H7 (cell line): ENCODE data around the gene CDH23. TPM values are rescaled to one million over a fixed set of nuclear protein-coding genes. Genes with fewer than 3 reads are reported as not detected.

Experiments
- DNase-seq: peaks from one replicate; pipeline ENCODE4 v3.0.0; 2012
- H3K27me3 ChIP-seq: 2 replicates; pipeline ENCODE4 v1.6.0; 2011; ENCODE audit warnings: mild to moderate bottlenecking, low read length; ENCODE audit not compliant: control insufficient read depth, insufficient read depth
- H3K36me3 ChIP-seq: replicated peaks from 2 replicates; pipeline ENCODE4 v1.5.1; 2011; ENCODE audit warnings: low read length; ENCODE audit not compliant: control insufficient read depth, insufficient read depth
- H3K4me3 ChIP-seq: 2 replicates; pipeline ENCODE4 v1.5.1; 2011; ENCODE audit warnings: low read depth, mild to moderate bottlenecking, control low read depth, low read length, moderate library complexity; ENCODE audit not compliant: insufficient read depth
- total RNA-seq: library from RNA; depleted of rRNA; stranded (reverse); fragments of >200 nt; shearing (Covaris generic); gene quantifications from 2 replicates; pipeline ENCODE4 v1.2.3, GENCODE V29; 2014

Gene CDH23
- total RNA-seq, 1 experiment from 2014 or later: 4.5 TPM

DNA sequence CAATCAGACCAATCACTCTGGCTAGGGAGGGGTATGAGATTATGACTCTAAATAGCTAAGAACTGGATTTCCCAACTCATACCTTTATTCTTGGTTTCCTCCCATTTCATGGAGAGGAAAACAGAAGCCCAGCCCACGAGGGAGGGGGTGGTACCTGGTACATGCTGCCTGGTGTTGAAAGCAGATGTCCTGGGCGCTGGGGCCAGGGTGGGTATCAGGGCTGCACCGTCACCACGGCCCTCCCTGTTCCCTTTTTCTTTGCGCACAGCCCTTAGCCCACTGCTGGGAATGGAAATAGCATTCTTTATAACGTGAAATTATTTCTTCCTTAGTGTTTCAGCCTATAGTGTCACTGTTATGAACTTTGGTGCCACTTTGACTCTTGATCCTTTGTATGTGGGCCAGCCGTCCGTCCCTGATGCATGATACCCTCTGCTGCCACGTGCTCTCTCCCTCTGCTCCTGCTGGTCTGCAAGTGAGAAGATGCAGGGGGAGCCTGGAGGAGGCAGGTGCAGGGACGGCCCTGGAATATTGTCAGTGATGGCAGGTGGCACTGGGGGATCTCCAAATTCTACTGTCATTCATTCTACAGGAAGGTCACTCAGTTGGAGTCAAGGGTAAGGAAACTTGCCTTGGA, 158.5 kb downstream of the CDH23 start:
- Histone ChIP-seq H3K27me3 (no peaks in the 10 kb centered on the region; the same call in 1 of the 2 replicates), H3K36me3 (no peaks in the 10 kb centered on the region), H3K4me3 (no peak overlapping the region)
- no peak for DNase-seq

GRCh38 chr10:71555724-71556119, 159.0 kb downstream of the CDH23 start:
- Histone ChIP-seq H3K36me3 (no peaks in the 10 kb centered on the region), H3K27me3 (no peaks in the 10 kb centered on the region; the same call in 1 of the 2 replicates), H3K4me3 (no peak overlapping the region)
- DNase-seq: no peak

DNA sequence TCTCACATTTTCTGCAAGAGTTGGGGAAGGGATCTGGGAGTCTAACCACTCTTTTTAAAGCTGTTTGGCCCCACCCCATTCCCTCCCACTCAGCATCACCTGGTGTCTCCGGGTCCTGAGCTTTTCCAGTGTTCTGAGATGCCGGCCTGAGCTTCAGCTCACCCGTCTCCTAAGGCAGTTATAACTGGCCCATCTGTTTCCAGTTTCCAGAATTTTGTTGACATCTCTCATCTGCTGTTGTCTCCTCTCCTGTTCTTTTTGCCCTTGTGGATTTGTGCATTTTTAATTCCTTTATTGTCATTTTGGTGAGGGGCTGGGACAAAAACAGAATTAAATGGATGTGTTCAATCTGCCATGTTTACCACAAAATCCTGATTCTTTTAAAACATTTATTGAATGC, 162.3 kb downstream of the CDH23 start:
- Histone ChIP-seq H3K36me3 (no peaks in the 10 kb centered on the region), H3K4me3 (no peak overlapping the region), H3K27me3 (peaks cover 1% of the 10 kb centered on the region; the same call in 1 of the 2 replicates)
- no peak for DNase-seq

GRCh38 chr10:71561003-71561574, 164.4 kb downstream of the CDH23 start:
- H3K27me3 ChIP-seq: peaks cover 1% of the 10 kb centered on the region; the same call in 1 of the 2 replicates
- no peaks in the 10 kb centered on the region for H3K36me3 ChIP-seq
- H3K4me3 ChIP-seq: no peak overlapping the region
- no peak for DNase-seq

- peaks cover 1% of the 10 kb centered on the region; the same call in 1 of the 2 replicates for H3K27me3 ChIP-seq
- DNase-seq: no peak
- no peak overlapping the region for H3K4me3 ChIP-seq
- H3K36me3 ChIP-seq: no peaks in the 10 kb centered on the region
Observed at GRCh38 chr10:71562181-71562580, 165.5 kb downstream of the CDH23 start.

GRCh38 chr10:71562904-71563303, 166.2 kb downstream of the CDH23 start:
- Histone ChIP-seq H3K27me3 (peaks cover 1% of the 10 kb centered on the region; the same call in 1 of the 2 replicates), H3K4me3 (no peak overlapping the region), H3K36me3 (no peaks in the 10 kb centered on the region)
- DNase-seq: no peak

DNA sequence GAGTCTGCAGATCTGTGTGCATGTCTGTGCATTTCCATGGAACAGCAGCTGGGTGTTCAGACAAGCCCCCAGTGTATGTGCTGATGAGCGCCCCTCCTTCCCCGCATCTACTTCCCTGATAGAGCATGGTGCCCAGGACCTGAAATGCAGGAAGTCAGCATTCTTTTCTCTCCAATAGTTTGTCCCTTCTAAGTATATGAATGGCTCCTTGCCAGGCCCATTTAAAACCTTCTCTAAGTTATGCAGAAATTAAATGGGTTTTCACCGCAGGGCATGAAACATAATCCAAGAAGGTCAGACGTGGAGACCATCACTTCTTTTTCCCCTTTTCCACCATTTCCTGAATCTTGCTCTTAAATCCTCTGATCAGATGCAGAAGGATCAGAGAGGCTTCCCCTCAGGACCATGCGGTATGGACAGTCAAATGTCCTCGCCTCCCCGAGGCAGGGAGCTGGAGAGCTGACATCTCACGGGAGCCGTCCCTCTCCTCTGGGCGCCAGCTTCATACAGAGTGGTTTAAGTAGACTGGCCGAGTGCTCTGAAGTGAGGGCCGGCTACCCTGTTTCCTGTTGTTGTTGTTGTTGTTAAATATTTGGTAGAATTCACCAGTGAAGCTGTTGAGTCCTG, 167.6 kb downstream of the CDH23 start:
- no peak overlapping the region for H3K4me3 ChIP-seq

GRCh38 chr10:71565284-71566000, 168.7 kb downstream of the CDH23 start:
- 0 out of 2 replicates have a peak, but pooled peaks cover 1% of the 10 kb centered on the region for H3K27me3 ChIP-seq
- no peak overlapping the region for H3K4me3 ChIP-seq
- no peak for DNase-seq

More for the DNA sequence above, 167.6 kb downstream of the CDH23 start:
- no peaks in the 10 kb centered on the region for H3K36me3 ChIP-seq
- DNase-seq: no peak
- H3K27me3 ChIP-seq: peaks cover 1% of the 10 kb centered on the region; the same call in 1 of the 2 replicates

GRCh38 chr10:71567006-71567405, 170.3 kb downstream of the CDH23 start:
- no peaks in the 10 kb centered on the region for H3K36me3 ChIP-seq
- DNase-seq: no peak
- H3K4me3 ChIP-seq: no peak overlapping the region
- 0 out of 2 replicates have a peak, but pooled peaks cover 1% of the 10 kb centered on the region for H3K27me3 ChIP-seq

More at GRCh38 chr10:71565284-71566000, 168.7 kb downstream of the CDH23 start:
- H3K36me3 ChIP-seq: no peaks in the 10 kb centered on the region

DNA sequence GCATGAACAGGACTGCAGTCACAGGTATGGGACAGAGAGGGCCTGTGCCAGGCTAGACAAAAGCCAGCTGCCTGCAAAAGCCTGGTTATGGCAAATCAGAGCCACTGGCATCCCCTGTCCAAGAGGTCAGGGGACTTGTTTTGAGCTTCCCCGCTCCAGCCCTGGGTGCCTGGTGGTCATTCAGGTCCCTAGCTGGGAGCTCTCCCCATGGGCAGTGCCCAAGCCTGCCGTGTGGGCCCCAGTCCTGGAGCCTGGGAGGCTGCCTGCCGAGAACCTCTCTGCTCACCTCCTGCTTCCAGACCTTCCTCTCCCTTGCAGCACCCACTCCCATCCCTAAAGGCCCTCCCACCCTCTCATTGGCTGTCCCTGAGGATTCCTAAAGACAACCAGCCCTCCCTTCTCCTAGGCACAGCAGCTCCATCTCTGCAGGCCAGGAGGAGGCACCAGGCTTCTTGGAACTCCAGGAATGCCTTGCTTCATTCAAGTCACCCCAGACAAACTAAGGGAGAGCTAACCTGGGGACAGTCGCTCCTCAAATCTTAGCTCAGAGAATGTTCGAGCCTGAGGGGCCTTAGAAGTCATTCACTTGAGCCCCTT, 172.3 kb downstream of the CDH23 start:
- DNase-seq: peak; percentile 59
- Histone ChIP-seq H3K4me3 (no peak overlapping the region), H3K36me3 (no peaks in the 10 kb centered on the region), H3K27me3 (no peaks in the 10 kb centered on the region)

DNA sequence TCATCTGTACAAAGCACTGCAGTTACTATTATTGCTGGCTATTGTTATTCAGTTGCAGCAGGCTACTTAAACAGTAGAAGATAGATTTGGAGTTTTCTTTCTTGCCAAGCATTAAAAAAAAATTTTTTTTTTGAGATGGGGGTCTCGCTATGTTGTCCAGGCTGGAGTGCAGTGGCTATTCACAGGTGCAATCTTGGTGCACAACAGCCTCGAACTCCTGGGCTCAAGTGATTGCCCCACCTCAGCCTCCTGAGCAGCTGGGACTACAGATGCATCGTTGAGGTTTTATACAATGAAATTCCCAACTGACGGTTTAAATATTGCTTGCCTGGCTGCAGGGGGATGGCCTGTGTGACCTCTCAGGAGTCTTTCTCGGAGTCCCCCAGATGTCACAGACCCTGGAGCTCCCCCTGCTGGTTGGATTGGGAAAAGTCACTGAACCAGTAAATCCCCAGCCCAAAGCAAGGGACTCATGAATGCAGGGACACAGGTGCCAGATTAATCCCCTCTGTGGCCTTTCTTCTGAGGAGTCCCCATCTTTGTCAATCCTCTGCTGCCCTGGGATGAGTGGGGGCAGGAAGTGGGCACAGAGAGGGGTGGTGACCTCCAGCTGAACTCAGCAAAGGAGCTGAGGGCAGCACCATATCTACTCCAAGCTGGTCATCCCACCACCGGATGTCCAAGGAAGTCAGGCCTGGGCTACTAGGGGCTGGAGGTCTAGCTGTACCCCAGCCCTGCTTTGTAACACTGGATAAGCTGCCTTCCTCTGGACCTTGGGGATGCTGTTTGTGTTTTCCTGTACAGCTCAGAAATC, 173.3 kb downstream of the CDH23 start:
- Histone ChIP-seq H3K27me3 (no peaks in the 10 kb centered on the region), H3K4me3 (no peak overlapping the region), H3K36me3 (no peaks in the 10 kb centered on the region)
- DNase-seq: peak; percentile 93

DNA sequence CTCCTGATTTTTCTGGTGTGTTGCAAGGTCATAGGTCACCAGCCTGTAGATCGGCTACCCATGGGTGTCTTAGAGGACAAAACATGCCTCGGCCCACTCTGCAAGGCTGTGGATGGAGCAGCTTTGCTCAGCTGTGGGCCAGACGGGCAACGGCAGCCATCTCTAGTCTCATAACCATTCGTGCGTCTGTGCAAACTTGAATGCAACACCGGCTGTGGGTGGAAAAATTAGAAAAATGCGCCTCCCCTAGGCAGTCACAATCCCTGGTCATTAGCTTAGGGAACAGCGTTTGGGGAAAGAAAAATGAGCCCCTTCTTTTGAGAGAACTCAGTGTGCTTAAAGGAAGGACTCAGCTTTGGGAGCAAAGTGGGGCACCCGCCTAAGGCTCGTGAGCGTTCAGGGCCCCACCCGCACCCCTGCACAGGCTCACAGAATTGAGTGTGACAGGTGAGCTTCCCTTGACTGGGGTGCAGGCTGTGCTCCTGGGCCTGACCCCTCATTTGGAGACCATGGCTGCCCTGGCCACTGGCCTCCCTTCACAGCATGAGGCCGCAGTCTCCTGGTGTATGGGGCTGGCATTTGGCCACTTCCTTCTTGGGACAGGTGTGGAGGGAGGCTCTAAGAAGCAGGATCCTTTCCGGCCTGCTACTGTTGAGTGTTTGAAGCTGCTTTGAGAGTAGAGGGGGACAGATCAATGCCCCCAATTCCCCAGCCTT, 174.9 kb downstream of the CDH23 start:
- DNase-seq: no peak
- no peak overlapping the region for H3K4me3 ChIP-seq
- H3K36me3 ChIP-seq: no peaks in the 10 kb centered on the region
- H3K27me3 ChIP-seq: no peaks in the 10 kb centered on the region

- Histone ChIP-seq H3K27me3 (no peaks in the 10 kb centered on the region), H3K4me3 (no peak overlapping the region), H3K36me3 (no peaks in the 10 kb centered on the region)
- DNase-seq: no peak
Observed at GRCh38 chr10:71572962-71573361, 176.2 kb downstream of the CDH23 start.
